ENCODE measurements around the gene C1GALT1.
"Not testable (repeated sequence)": the region's sequence is repeated elsewhere in the genome, so short reads cannot be mapped to it uniquely, and the experiment has no call there.

GRCh38 chr7:7145151-7145550 is 37.2 kb upstream of the C1GALT1 start:
- not testable (repeated sequence) for TF ChIP-seq SP2 (tag by site-specific recombination; IDR thresholded peaks at IDR 0.05); BCL11A (tag by site-specific recombination; IDR thresholded peaks at IDR 0.05; ENCODE audit: low read depth); KLF9 (tag by site-specific recombination; IDR thresholded peaks at IDR 0.05; ENCODE audit: low read depth); REST (tag by site-specific recombination; IDR thresholded peaks at IDR 0.05); ZNF707 (tag by site-specific recombination; IDR thresholded peaks at IDR 0.05)
- TF ChIP-seq, protein P1, sequence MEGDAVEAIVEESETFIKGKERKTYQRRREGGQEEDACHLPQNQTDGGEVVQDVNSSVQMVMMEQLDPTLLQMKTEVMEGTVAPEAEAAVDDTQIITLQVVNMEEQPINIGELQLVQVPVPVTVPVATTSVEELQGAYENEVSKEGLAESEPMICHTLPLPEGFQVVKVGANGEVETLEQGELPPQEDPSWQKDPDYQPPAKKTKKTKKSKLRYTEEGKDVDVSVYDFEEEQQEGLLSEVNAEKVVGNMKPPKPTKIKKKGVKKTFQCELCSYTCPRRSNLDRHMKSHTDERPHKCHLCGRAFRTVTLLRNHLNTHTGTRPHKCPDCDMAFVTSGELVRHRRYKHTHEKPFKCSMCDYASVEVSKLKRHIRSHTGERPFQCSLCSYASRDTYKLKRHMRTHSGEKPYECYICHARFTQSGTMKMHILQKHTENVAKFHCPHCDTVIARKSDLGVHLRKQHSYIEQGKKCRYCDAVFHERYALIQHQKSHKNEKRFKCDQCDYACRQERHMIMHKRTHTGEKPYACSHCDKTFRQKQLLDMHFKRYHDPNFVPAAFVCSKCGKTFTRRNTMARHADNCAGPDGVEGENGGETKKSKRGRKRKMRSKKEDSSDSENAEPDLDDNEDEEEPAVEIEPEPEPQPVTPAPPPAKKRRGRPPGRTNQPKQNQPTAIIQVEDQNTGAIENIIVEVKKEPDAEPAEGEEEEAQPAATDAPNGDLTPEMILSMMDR (tag by site-specific recombination; IDR thresholded peaks at IDR 0.05) = not testable (repeated sequence)

All from HEK293 (cell line).